Ramos (cell line): ENCODE data around the gene BLVRA.
"Not testable (repeated sequence)": the region's sequence is repeated elsewhere in the genome, so short reads cannot be mapped to it uniquely, and the experiment has no call there.

Experiments used
- in situ Hi-C: fragments of 300-500 bp; cut with MboI; formaldehyde crosslinking; loops from one replicate; pipeline ENCODE4 v1.14.3; 2022; ENCODE audit warnings: low sequenced_read_pairs; ENCODE audit not compliant: unreplicated experiment

Gene BLVRA, protein sequence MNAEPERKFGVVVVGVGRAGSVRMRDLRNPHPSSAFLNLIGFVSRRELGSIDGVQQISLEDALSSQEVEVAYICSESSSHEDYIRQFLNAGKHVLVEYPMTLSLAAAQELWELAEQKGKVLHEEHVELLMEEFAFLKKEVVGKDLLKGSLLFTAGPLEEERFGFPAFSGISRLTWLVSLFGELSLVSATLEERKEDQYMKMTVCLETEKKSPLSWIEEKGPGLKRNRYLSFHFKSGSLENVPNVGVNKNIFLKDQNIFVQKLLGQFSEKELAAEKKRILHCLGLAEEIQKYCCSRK

DNA sequence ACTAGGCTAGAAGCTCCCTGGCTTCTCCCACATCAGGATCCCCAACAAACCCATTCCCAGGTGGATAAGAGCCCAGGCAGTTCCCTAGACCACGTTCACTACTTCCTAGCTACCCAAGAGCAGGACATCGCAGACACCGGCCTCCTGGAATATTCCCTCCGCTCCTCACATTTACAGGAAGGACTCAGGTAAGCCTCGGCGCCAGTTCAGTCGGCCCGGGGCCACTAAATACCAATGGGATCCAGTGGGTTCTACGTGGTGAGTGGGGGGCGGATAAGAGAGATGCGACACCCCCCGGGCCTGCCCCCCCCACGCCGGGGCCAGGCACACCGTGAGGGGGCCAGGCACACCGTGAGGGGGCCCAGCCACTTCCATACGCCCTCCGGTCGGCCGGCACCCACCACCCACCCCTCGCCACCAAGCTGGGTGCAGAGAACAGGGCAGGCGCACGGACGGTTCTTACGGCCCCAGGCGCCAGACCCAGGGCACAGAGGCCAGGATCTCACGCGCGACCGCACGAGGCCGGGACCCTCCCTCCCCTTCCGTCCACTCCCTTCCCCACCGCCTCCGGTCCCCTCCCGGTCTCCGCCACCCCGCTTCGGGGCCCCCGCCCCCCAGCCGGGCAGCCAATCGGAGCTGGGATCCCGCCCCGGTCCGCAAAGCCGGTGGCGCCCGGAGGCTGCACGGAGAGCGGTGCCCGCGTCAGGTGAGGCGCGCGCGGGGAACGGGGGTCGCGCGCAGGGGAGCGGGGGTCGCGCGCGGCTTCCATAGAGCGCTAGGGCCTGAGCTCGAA is at the start of gene BLVRA:
BLVRA (plus strand) TSS at position 652 of the 793 bp plus-strand sequence. CDS start 12,479 bp downstream, outside the sequence.
- in situ Hi-C loops: no loop called here

DNA sequence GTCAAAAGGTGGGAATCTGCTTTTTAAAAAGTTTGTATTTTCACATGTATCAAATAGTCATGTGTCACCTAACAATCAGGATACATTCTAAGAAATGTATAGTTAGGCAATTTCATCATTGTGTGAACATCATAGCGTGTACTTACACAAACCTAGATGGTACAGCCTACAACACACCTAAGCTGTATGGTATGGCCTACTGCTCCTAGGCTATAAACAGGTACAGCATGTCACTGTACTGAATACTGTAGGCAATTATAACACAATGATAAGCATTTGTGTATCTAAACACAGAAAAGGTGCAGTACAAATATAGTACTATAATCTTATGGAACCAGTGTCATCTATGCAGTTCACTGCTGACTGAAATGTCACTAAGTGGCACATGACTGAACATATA is 47.0 kb upstream of the BLVRA start:
- in situ Hi-C loops: no loop called here

DNA sequence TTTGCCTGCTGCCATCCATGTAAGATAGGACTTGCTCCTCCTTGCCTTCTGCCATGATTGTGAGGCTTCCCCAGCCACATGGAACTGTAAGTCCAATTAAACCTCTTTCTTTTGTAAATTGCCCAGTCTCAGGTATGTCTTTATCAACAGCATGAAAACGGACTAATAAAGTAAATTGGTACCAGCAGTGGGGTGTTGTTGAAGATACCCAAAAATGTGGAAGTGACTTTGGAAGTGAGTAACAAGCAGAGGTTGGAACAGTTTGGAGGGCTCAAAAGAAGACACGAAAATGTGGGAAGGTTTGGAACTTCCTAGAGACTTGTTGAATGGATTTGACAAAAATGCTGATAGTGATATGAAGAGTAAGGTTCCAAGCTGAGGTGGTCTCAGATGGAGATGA is 42.5 kb upstream of the BLVRA start:
- in situ Hi-C loops: not testable (repeated sequence)

DNA sequence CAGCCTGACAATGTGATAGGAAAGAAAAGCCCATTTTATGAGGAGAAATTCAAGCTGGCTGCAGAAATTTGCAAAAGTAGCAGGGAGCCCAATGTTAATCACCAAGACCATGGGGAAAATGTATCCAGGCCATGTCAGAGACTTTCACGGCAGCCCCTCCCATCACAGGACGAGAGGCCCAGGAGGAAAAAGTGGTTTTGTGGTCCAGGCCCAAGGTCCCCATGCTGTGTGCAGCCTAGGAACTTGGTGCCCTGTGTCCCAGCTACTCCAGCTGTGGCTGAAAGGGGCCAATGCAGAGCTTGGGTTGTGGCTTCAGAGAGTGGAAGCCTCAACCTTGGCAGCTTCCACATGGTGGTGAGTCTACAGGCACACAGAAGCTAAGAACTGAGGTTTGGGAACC is 41.9 kb upstream of the BLVRA start:
- in situ Hi-C loops: no loop called here

DNA sequence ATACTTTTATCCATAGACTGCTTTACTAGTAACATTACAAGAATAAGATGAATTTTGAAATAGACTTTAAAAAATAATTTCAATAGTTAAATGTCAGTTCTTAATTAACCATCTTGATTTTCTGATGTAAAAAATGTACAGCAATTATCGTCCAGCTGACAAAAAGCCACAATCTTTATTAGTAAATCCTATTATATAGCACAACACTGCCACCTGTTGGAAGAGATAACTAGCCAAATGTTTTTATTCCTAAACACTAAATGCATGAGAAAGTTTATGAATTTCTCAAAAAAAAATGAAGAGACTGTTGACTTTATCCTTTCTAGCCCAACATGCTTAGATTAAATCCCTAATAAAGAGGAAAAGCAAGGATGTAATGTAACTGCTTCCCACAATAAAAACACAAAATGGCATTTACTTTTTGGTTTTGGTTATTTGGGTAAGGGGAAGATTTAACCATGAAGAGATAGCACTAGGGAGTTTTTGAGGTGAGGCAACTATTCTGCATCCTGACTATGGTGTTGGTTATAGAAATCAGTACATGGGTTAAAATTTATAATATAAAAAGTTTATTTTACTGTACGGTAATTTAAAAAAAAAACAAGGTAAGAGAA is 37.2 kb upstream of the BLVRA start:
- in situ Hi-C loops: no loop called here

DNA sequence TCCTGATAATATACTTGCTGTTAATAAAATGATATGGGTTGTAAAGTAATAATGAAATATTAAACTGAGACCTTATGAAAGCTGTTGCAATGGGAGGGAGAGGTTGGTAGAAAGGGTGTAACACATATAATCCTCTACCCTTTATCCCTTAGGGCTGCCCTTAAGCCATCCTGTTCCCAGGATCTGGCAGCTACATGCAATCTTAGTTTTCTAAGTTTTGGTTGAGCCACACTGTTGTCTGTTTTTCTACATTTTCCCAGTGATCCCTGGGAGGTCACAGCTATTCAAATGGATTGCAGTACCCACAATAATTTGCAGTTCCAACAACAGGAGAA is 35.5 kb upstream of the BLVRA start:
- in situ Hi-C loops: no loop called here

DNA sequence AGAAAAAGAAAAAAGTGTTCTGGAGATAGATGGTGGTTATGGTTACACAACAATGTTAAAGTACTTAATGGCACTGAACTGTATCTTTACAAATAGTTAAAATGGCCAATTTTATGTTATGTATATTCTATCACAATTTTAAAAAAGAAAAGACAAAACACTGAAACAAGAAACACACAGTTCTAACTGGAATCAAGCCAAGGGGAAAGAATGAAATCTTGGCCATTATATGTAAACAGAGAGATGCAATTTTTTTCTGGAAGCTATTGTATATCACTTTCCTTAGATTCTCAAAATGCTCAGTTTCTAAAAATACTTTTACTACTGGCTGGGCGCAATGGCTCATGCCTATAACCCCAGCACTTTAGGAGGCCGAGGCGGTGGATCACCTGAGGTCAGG is 33.2 kb upstream of the BLVRA start:
- in situ Hi-C loops: no loop called here

DNA sequence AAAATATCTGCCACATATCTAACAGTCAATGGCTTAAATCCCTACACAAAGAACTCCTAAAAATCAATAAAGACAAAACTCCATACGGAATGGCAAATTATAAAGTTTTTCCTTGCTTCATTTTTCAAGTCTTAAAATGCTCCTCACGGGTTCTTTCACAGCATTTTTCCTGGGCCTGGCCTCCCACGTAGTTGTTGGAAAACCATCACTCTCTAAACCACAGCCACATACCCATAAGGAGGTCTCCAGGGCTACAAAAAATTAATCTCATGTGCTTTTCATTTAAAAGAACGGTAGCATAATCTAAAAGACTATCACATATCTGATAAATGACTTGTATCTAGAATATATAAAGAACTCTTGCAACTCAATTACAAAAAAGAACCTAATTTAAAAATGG is 32.0 kb upstream of the BLVRA start:
- in situ Hi-C loops: no loop called here

DNA sequence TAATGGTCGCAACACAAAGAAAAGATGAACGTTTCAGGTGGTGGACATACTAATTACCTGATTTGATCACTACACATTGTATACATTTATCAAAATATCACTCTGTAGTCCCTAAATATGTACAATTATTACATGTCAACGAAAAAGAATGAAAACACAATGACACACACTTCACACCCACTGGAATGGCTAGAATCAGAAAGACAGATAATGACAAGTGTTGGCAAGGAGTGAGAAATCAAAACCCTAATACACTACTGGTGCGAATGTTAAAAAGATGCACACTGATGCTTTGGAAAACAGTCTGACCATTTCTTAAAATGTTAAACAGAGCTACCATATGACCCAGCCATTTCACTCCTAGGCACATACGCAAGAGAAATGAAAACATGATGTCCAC is 31.5 kb upstream of the BLVRA start:
- in situ Hi-C loops: no loop called here

DNA sequence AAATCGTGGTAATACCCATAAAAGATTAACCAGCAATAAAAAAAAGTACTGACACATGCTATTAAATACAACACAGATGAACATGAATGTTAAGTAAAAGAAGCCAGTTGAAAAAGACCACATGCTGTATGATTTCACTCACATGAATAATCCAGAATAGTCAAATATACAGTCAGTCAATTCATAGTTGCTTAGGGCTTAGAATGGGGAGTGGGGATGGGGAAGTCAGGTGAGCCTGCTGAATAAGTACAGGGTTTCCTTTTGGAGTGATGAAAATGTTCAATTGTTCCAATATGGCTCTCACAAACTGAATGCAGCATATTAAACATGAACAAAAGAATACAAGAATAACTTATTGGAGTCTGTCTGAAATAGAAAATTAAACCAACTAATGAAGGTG is 31.0 kb upstream of the BLVRA start:
- in situ Hi-C loops: no loop called here

DNA sequence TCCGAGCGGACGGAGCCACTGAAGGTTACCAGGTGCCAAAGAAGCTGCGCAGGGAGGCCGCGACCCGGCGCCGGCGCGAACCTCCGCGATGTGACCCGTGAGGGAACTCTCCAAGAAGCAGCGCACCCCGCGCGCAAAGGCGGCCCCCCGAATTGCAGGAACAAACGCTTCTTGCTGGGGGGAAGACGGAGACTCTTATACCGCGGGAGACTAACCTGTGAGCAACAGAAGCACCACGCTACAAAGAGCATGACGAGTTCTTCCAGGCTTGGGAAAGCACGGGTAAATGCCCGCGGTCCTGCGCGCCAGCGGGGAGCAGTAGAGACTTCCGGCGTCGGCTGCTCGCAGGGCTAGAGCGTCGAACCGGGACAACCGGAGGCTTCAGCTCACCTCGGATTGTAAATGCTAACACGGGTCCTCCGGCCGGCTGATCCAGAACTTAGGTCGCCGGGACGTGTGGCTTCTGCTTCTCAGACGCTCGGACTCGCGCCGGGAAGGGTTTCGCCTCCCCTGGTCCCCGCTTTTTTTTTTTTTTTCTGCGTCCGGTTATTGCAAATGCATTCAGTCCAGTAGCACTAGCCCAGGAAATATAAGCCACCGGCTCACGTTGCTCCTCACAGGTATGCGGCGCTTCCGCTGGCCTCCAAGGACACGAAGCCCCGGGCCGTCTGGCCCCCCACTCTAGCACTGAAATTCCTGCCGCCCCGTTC is 29.1 kb upstream of the BLVRA start, which contains the start of gene COA1:
COA1 (minus strand) TSS at position 310 of the 710 bp plus-strand sequence. CDS start 80,909 bp downstream, outside the sequence.
- in situ Hi-C loops: no loop called here

DNA sequence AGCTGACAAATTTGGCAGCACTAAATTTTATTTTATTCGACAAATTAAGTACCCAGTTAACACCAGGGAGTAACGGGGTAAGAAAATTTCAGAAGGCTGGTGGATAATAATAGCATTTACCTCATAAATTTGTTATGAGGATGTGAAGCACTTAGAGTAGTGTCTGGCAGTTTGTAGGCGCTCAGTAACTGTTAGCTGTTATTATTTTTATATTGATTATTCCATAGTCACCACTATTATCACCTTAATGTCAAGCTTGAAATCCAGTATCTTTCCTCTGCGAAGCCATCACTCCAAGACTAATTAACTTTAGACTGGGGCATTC is 28.6 kb upstream of the BLVRA start:
- in situ Hi-C loops: no loop called here

DNA sequence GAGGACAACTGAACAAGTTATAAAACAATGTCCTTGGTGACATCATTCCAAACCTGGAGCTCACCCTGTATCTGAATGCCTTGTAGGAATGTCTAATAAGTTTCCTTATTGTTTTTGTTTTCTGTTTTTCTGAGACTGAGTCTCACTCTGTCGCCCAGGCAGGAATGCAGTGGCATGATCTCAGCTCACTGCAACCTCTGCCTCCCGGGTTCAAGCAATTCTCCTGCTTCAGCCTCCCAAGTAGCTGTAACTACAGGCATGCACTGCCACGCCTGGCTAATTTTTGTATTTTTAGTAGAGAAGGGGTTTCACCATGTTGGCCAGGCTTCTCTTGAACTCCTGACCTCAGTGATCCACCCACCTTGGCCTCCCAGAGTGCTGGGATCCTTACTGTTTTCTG is 27.0 kb upstream of the BLVRA start:
- in situ Hi-C loops: not testable (repeated sequence)

DNA sequence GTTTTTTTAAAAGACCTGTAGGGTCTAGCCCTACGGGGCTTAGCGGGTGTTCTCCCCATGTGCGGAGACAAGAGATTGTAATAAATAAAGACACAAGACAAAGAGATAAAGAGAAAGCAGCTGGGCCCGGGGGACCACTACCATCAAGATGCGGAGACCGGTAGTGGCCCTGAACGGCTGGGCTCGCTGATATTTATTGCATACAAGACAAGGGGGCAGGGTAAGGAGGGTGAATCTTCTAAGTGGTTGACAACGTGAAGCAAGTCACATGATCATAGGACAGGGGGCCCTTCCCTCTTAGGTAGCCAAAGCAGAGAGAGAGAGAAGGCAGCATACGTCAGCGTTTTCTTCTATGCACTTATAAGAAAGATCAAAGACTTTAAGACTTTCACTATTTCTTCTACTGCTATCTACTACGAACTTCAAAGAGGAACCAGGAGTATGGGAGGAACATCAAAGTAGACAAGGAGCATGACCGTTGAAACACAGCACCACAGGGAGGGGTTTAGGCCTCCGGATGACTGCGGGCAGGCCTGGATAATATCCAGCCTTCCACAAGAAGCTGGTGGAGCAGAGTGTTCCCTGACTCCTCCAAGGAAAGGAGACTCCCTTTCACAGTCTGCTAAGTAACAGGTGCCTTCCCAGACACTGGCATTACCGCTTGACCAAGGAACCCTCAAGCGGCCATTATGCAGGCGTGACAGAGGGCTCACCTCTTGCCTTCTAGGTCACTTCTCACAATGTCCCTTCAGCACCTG is 23.7 kb upstream of the BLVRA start:
- in situ Hi-C loops: not testable (repeated sequence)

DNA sequence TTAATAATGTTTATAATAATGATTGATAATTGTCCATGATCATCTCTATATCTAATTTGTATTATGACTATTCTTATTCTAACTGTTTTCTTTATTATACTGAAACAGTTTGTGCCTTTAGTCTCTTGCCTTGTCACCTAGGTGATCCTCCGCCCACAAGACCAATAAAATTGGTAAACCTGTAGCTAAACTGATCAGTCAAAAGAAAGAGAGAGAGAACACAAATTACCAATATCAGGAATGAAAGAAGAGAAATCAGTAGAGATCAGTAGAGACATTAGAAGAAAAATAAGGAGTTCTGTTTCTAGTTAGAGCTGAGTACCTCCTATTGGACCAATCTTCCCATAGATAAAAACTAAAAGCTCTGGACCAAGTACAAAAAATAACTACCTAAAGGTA is 23.1 kb upstream of the BLVRA start:
- in situ Hi-C loops: no loop called here

DNA sequence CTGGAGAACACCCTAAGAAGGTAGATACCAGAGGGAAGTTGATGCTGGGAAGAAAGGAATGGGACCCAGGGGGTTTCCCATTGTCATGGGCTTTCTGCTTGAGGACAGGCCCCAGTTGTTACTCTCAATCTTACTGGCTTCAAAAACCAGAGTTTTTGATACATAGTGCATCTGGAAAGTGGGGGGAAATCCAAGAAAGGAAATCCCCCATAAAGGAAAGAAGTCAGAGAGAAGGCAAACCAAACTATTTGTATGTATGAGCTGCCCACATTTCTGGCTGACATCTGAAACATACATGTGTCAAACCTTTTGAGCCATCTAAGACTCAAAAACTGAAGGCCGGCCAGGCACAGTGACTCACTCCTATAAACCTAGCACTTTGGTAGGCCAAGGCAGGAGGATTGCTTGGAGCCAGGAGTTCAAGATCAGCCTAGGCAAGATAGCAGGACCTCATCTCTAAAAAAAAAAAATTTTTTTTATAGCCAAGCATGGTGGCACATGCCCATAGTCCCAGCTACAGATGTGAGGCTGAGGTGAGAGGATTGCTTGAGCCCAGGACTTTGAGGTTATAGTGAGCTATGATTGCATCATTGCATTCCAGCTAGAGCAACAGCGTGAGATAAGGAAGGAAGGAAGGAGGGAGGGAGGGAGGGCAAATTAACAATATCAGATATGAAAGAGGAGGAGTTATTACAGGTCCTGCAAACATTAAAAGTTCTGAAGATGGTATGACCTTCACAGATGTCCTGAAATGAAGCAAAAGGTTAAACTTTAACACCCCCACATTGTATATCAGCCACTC is 22.5 kb upstream of the BLVRA start:
- in situ Hi-C loops: no loop called here

DNA sequence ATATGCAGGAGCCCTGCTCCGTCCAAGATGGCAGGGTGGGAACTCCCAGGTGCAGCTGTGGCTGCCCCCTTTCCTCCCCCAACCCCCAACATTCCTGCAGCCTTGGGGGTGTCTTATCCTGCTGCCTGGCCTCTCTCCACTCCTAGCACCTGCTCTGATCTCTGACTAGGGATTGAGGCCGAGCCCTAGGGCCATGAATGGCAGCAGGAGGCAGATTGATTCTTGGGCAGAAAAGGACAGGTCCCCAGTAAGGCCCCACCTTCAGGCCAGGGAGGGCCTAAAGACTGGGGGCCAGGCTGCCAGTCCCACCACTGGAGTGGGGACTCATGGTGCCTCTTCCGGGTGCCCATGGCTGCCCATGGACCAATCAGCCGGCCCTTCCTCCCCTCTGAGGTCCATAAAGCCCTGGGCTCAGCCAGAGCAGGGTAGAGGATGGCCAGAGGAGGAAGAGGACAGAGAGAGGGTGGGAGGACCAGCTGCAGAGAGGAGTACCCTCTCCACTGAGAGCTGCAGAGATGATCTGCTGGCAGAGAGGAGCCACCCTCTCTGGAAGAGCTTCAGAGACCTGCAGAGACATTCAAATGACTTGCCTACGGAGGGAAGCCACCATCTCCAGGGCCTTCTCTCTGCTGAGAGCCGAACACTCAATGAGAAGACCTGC is 20.9 kb upstream of the BLVRA start:
- in situ Hi-C loops: no loop called here

DNA sequence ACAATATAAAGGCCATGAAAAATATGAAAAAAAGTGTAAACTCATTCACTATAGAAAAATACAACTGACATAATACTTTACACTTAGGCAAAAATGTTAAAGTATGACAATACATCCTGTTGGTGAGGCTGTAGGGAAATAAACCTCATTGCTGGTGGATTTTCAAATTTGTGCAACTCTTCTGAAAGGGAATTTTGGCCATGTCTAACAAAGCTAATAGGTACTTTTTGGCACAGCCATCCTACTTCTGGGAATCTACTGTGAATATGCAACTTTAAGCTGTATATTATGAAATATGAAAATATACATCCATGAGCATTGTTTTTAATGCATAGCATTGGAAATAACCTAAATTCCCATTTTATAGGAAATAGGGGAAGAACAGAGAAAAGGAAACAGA is 15.8 kb upstream of the BLVRA start:
- in situ Hi-C loops: no loop called here
